Measurements from ENCODE around the gene AFAP1.

AFAP1 gene

GRCh38 chr4:7890635-7891393 is 48.8 kb downstream of the AFAP1 start:
- DNase-seq, result no peak

DNA sequence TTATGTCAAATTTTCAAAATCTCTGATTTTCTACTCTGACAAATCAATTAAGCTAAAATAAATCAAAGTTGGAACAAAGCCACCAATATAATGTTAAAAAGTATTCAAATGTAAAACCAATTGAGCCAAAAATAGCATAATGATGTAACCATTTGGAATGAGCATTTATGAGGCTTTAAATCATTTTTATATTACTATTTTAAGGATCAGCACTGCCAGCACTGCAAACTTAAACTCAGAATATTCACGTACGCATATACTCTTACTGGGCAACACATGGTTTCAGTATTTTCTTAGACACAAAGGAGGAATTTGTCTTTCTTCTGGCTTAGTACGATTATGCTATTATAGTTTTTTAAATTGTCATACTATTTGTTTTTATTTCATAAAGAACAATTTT is 52.2 kb downstream of the AFAP1 start:
- no peak for DNase-seq

DNA sequence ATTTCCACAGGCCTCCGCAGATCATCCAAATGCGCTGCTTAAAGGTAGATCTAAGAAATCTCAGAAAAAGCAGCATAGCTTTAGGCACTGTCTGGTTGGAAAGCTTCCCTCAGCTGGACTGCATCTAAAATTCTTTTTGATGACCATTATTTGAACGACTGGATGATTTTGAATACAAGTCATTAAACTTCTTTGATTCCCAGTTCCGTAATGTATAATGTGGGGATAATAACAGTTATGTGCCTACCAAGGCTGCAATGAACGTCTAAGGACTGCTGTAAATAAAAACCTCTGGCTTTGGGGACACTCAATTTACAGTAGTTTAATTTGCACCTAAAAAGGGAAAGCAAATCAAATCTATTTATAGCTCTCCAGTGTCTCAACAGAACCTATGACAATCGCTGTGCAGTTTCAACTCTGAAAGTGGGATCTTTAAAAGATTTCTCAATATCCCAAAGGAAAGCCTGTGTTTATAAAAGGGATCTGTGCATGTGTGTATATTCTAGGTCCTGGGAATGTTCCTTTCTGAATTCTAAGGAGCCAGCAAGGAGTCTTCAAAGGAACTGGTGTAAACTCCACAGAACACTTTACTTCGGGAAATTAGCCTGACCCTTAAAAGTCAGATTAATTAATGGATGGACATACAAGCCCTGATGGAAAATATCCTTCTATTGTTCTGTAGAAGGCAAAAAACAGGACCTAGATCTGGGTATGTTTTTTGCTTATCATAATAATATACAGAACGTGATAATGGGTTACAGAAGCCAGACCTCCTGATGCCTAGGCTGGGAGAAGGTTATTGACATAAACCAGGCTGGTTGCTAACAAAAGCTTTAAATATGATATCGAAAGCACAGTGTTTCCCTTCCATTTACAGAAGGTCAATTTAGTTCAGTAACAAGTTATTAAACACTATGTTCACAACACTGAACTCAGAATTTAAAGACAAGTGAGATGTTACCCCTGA is 53.4 kb downstream of the AFAP1 start:
- DNase-seq, result no peak

DNA sequence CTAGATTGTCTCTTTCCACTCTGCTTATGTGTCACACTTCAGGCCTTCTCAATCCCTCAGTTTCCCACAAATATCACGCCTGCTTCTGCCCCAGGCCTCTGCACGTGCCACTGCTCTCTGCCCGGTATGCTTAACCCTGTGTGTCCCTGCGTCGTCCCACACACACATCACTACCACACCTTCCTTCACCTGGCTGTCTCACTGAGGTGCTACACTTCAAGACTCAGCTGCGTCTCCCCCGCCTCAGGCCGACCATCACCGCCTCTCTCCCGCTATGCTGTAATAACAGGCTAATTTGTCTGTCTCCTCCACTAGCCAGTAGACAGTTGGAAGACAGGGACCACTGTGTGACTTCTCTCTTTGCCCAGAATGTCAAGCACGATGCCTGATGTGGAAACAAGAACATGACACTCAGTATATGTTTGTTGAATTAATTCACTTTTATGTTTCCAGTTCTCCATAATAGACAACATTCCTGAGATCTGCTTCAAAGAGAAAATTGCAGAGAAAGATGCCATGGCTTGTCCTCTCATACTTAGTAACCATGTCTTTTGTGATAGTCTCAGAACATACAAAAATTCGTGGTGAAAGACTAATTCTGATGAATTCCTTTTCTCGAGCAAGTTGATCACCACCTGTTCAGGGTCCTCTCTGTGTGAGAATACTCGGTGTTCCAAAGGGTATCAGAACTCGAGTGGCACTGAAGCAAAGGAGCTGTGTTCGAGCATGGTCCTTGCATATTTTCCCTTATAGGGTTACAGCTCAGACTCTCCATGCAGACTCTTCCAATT is 54.2 kb downstream of the AFAP1 start:
- DNase-seq, result no peak

DNA sequence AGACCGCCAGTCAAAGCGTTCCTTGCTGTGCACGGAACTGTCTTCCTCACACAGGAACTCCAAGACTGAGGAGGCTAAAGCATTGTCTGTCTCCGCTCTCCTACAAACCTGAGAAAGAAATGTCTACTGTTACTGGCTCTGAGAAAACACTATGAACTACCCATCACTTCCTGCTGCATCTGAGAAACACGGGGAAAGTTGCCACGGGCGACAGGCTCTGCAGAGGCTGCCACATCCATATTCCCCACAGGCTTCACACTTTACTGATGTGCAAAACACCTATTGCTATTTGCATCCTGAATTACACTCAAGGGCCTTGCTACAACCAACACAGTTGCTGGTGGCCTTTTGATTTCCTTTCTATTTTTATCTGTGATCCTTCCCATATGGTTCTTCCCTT is 59.0 kb downstream of the AFAP1 start:
- no peak for DNase-seq

DNA sequence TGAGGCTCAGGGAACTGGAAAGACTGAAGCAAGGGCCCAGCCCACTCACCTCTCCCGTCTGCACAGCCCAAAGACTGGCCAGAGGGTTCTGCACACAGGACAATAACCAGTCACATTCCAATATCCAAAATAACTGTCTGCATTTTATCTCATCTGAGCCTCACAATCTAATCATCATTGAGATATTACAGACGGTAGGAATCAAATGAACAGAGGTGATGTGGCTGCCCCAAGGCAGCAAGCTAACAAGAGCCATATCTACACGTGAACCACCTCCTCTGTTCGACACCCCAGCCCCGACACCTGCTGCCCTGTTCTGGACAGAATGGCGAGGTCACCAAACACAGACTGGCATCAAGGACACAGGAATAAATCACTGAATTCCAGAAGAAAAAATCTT is 60.5 kb downstream of the AFAP1 start:
- DNase-seq, result no peak

- DNase-seq, result no peak
Observed at GRCh38 chr4:7878323-7878722, 61.3 kb downstream of the AFAP1 start.

- no peak for DNase-seq
Observed at GRCh38 chr4:7877176-7877575, 62.5 kb downstream of the AFAP1 start.

DNA sequence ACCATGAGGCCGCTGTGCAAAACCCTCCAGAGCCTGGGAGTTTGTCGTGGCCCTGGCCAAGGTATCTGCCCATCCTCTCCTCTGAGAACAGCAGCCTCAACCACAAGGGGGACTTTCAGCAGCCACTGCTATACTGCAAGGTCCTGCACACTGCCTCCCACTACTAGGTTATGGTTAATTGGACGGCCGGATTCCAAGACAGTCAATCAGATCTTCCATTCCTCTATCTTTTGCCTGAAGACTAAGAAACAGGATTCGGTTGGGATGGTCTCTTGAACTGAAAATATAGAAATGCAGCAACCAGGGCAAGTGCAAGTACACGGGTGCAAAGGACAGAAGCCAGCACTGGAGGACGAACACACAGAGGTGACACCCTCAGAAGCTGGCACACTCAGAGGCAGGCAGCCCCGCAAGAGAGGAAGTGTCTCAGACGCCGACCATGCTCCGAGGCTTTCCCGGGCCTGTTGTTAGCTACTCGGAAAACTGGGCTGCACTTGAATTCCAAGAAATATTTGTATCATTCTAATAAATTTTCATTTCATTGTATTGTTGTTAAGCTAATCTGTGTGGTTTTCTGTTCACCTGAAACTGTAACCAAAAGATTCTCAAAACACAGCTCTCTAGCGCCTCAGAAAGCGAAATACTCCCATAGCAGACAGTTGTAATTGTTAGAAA is 63.3 kb downstream of the AFAP1 start:
- no peak for DNase-seq

DNA sequence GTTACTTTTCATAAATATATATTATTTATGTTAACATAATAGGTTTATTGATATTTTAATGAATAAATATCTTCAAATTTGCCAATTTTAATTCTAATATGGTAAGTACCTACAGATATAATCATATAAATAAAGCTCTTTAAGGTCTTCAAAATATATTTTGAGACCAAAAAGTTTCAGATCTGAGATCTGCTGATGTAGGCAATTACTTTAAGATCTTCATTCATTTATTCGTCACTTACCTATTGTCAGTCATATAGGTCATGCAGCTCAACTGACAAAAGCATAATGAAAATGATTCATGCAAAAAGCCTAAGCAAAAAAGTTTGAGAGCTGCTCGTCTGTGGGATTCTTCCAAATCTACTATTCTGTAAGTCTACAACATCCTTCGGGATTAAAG is 64.8 kb downstream of the AFAP1 start:
- DNase-seq, result no peak

DNA sequence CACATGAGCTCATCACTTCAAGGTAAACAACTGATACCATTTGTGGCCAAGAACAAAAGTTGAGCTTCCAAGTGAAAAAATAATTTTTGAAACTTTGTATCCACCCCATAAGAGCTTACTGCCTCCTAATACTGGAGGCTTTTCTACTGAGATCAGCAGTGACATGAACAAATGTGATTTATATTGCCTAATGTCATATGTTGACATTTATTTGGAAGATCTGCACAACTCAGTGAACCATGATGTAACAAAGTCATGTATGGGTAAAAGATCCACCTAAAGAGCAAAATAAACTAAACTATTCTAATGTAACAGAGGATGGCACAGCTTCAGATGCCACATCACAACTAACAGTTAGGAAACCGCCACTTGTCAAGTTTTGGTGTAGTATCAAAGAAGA is 65.8 kb downstream of the AFAP1 start:
- DNase-seq, result no peak

GRCh38 chr4:7872264-7872771 is 67.3 kb downstream of the AFAP1 start:
- DNase-seq, result no peak

DNA sequence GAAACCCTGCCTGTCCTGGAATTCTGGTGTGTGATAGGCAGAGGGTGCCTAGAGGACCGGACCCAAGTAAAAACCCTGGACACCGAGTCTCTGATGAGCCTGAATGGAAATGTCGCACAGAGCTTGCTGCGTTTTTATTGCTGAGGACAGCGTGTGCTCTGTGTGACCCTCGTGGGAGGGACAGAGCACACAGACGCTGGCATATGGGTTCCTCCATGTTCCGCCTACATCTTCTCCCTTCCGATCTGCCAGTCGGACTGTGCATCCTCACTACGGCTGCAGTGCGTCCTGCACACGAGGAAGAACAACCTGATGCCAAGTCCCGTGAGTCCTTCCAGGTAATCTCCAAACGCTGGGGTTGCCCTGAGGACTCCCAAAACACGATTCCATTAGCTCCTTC is 68.3 kb downstream of the AFAP1 start:
- DNase-seq, result no peak

GRCh38 chr4:7868892-7869471 is 70.7 kb downstream of the AFAP1 start:
- no peak for DNase-seq

GRCh38 chr4:7868436-7868775 is 71.3 kb downstream of the AFAP1 start:
- DNase-seq, result no peak

GRCh38 chr4:7867701-7868435 is 71.8 kb downstream of the AFAP1 start:
- DNase-seq, result no peak

DNA sequence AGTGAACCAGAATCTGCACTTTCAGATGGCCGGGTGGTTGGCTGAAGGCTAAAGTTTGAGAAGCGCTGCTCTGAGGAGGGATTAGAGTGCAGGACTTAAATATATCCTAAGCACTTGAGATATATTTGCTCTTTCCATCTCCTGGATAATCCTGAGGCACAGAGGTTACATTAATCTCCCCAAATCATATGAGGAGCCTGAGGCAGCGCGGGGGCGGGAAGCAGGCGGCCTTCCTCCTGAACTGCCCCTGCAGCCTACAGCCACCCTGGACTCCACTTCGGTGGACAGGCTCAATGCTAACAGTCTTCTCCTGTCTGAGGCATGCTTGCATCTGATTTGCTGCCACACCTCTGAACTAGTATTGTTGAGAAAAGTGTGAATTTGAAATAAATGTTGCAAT is 72.5 kb downstream of the AFAP1 start:
- no peak for DNase-seq

DNA sequence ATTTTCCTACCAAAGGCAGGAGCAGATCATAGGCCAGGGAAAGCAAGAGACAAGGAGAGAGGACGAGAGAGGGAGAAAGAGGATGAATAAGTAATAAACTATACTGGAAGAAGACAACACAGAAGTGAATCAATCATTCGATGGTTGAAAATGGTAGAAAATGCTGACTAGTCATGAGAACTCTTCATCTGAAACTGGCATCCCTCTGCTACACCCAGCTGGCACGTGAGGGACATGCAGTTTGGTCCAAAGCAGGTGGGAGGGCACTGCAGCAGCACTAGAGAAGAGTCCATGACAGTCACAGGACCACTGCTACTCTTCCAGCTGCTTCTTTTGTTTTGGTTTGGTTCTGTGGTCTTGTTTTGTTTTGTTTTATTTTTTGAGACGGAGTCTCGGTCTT is 74.1 kb downstream of the AFAP1 start:
- DNase-seq, result no peak

DNA sequence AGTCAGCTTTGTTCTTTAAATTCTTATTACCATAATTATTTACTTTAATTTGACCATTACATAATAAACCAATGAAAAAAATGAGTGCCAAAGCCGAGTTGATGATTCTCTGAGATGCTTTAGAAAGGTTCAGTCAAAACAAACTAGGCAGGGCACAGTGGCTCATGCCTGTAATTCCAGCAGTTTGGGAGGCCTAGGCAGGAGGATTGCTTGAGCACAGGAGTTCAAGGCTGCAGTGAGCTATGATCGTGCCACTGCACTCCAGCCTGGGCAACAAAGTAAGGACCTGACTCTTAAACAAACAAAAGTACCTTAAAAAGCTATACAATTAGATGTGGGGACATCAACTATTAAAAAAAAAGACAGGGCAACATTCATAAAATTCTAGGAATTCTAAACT is 75.0 kb downstream of the AFAP1 start:
- DNase-seq, result no peak

DNA sequence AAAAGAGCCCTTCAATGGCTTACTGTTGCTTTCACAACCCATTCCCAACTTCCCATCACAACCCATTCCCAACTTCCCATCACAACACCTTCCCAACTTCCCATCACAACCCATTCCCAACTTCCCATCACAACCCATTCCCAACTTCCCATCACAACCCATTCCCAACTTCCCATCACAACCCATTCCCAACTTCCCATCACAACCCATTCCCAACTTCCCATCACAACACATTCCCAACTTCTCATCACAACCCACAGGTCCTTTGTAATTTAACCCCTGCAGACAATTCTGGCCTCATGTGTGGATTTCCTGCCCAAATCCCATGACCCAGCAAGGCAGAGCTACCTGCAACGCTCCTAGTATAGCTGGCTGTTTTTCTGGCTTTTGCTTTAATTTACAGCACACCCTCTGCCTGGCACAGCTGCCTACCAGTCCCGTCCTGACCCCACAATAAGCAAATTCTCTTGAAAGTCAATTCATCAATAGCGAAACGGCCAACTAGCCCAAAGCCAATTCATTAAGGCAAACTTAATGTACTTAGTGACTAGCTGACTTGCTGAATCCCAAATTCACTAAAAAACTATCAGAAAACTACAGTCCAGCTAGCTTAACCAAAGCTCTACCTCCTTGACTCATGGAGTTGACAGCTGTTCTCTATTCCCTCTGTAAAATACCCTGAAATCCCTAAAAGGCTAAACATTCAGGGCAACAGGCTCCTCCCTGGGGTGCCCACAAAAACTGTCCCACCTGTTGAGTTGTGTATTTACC is 75.6 kb downstream of the AFAP1 start:
- peak in 1 of 2 donors; percentile 4 for DNase-seq

Data from inflammatory macrophage (primary cell).